B cell (primary cell): ENCODE data around the gene FAM83G.
"Not testable (repeated sequence)": the region's sequence is repeated elsewhere in the genome, so short reads cannot be mapped to it uniquely, and the experiment has no call there.

Source experiments
- CTCF ChIP-seq: fragments of 200-600 bp; IDR thresholded peaks from one replicate; pipeline ENCODE4 v1.8.0; 2022; ENCODE audit warnings: antibody characterized with exemption, mild to moderate bottlenecking
- EZH2 ChIP-seq: IDR thresholded peaks from 2 replicates; pipeline ENCODE4 v1.6.1; 2012; ENCODE audit warnings: borderline replicate concordance, low read depth, mild to moderate bottlenecking, moderate library complexity, low read length; ENCODE audit not compliant: insufficient read depth, poor library complexity, severe bottlenecking

GRCh38 chr17:19032377-19032988 is 27.9 kb upstream of the FAM83G start:
- not testable (repeated sequence) for TF ChIP-seq CTCF, EZH2
